ENCODE data around the gene PIGZ. TPM values are rescaled to one million over a fixed set of nuclear protein-coding genes. Genes with fewer than 3 reads are reported as not detected.

The PIGZ gene
- total and polyA plus RNA-seq, 9 of the 15 experiments (the other 6 are each of a cell fraction or from before 2014, with no cell fraction given) = 0.15 to 1.8 (median 0.76) TPM

GRCh38 chr3:196942915-196943277 is 25.7 kb downstream of the PIGZ start (continued):
- no peak for TF ChIP-seq FOXO4 (CRISPR knock-in tag; IDR thresholded peaks at IDR 0.05)
- 0 out of 2 replicates have a peak, but pooled peaks have one; percentile 3 for TF ChIP-seq FOXK1 (CRISPR knock-in tag; IDR thresholded peaks at IDR 0.05; ENCODE audit: borderline replicate concordance)
- TF ChIP-seq ZBTB33 (CRISPR knock-in tag; IDR thresholded peaks at IDR 0.05) = no peak
- TF ChIP-seq KHSRP (IDR thresholded peaks at IDR 0.05) = no peak
- TF ChIP-seq SP2 (IDR thresholded peaks at IDR 0.05; ENCODE audit: extremely low read depth, low read depth, low read length, poor library complexity, severe bottlenecking) = no peak
- TF ChIP-seq MAFF (IDR thresholded peaks at IDR 0.05; ENCODE audit: low read length) = no peak
- 0 out of 2 replicates have a peak, but pooled peaks have one; percentile 10 for TF ChIP-seq ZNF232 (CRISPR knock-in tag; IDR thresholded peaks at IDR 0.05)
- TF ChIP-seq TBP (optimal IDR thresholded peaks at IDR 0.05; ENCODE audit: low read depth, low read length) = peak; percentile 3
- no peak for TF ChIP-seq XRCC5 (IDR thresholded peaks at IDR 0.05; ENCODE audit: low read depth, low read length)
- no peak for TF ChIP-seq TAF9B (IDR thresholded peaks at IDR 0.05; ENCODE audit: partially characterized antibody)
- TF ChIP-seq, protein P1, sequence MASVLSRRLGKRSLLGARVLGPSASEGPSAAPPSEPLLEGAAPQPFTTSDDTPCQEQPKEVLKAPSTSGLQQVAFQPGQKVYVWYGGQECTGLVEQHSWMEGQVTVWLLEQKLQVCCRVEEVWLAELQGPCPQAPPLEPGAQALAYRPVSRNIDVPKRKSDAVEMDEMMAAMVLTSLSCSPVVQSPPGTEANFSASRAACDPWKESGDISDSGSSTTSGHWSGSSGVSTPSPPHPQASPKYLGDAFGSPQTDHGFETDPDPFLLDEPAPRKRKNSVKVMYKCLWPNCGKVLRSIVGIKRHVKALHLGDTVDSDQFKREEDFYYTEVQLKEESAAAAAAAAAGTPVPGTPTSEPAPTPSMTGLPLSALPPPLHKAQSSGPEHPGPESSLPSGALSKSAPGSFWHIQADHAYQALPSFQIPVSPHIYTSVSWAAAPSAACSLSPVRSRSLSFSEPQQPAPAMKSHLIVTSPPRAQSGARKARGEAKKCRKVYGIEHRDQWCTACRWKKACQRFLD (CRISPR knock-in tag; IDR thresholded peaks at IDR 0.05) = no peak
- no peak for TF ChIP-seq ZKSCAN8 (CRISPR knock-in tag; IDR thresholded peaks at IDR 0.05)
- TF ChIP-seq ZNF445 (CRISPR knock-in tag; IDR thresholded peaks at IDR 0.05; ENCODE audit: low read depth) = no peak
- no peak for TF ChIP-seq NFXL1 (CRISPR knock-in tag; IDR thresholded peaks at IDR 0.05)
- no peak for TF ChIP-seq ZNF316 (IDR thresholded peaks at IDR 0.05)
- TF ChIP-seq, protein P2, sequence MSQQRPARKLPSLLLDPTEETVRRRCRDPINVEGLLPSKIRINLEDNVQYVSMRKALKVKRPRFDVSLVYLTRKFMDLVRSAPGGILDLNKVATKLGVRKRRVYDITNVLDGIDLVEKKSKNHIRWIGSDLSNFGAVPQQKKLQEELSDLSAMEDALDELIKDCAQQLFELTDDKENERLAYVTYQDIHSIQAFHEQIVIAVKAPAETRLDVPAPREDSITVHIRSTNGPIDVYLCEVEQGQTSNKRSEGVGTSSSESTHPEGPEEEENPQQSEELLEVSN (IDR thresholded peaks at IDR 0.05; ENCODE audit: borderline replicate concordance in 1 of 2, extremely low read depth in 1 of 2, insufficient read depth in 1 of 2, insufficient read length in 1 of 2, low read depth in 1 of 2, low read length in 1 of 2, poor library complexity in 1 of 2, severe bottlenecking in 1 of 2) = peak in 1 of 2 experiments; percentile 29
- no peak for TF ChIP-seq RHOXF2B (CRISPR knock-in tag; conservative IDR thresholded peaks at IDR 0.05)
- TF ChIP-seq ZNF511 (CRISPR knock-in tag; IDR thresholded peaks at IDR 0.05) = no peak
- no peak for TF ChIP-seq SMARCB1 (IDR thresholded peaks at IDR 0.05; ENCODE audit: insufficient read length, low read depth)
- TF ChIP-seq ZBED1 (IDR thresholded peaks at IDR 0.05) = no peak
